ENCODE results near the gene LIG1. TPM values are rescaled to one million over a fixed set of nuclear protein-coding genes. Genes with fewer than 3 reads are reported as not detected.
A peak's percentile ranks its signal among the peaks of the same experiment; 100 is the strongest.
"Not testable (repeated sequence)": the region's sequence is repeated elsewhere in the genome, so short reads cannot be mapped to it uniquely, and the experiment has no call there.

The LIG1 gene
- total and polyA plus RNA-seq, 7 donors: 4.3 to 41.6 (median 11.4) TPM

DNA sequence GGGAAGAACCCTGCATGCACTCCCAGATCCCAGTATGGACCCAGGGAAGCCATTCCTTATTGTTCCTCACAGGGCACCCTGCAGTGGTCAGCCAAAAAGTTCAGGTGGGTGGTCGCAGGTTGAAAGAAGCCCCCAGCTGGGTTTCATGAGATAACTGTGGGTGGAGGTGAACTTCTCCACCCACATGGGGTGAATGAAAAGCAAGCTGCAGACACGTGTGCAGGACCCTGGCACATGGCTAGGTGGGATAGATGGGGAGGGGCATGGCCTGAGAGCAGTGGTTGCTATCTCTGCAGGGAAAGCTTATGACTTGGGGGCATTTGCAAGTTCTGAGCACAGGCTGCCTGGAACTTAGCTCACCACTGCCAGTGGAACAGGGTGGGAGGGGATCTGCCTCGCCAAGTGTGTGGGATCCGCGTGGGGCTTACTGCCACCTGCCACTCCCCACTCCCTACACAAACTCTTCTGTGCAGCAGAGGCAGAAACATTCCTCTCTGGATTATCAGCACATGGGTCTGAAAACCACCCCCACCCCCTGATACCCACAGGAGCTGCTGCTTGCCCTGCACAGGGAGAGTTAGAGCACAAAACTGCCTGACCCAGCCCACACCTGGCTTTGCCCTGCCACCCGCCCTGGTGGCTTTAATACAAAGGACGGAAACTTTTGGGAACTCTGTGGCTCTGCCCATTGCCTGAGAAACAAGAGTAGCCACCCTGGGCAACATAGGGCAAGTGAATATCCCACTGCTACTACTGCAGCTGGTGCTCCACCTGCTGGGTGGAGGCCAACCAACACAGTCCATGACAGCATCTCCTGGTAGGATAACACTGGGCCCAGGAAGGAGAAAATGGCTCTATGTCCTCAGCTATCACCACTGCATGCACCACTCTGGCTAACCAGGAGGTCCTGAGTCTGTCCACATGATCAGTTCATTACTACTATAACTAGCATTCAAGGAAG, 84.0 kb downstream of the LIG1 start:
- Histone ChIP-seq H3K4me3 (no peak overlapping the region), H3K36me3 (no peaks in the 10 kb centered on the region), H3K27me3 (no peaks in the 10 kb centered on the region), H3K4me1 (peaks cover 0 to 28% (median 23%) of the 10 kb centered on the region in 4 donors), H3K9me3 (no peaks in the 10 kb centered on the region), H3K27ac (peak overlapping the region in 3 of 4 donors; percentile 45 to 55 (median 54))
- intact Hi-C loops (cut with DNase I): no loop called here
- DNase-seq: no peak
- WGBS, 2 donors: 92 to 94% methylated on average over 7 of the region's 7 CpGs
- TF ChIP-seq, protein P1, sequence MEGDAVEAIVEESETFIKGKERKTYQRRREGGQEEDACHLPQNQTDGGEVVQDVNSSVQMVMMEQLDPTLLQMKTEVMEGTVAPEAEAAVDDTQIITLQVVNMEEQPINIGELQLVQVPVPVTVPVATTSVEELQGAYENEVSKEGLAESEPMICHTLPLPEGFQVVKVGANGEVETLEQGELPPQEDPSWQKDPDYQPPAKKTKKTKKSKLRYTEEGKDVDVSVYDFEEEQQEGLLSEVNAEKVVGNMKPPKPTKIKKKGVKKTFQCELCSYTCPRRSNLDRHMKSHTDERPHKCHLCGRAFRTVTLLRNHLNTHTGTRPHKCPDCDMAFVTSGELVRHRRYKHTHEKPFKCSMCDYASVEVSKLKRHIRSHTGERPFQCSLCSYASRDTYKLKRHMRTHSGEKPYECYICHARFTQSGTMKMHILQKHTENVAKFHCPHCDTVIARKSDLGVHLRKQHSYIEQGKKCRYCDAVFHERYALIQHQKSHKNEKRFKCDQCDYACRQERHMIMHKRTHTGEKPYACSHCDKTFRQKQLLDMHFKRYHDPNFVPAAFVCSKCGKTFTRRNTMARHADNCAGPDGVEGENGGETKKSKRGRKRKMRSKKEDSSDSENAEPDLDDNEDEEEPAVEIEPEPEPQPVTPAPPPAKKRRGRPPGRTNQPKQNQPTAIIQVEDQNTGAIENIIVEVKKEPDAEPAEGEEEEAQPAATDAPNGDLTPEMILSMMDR (IDR thresholded peaks at IDR 0.05): no peak
- TF ChIP-seq POLR2A (IDR thresholded peaks at IDR 0.05) (no peak), POLR2AphosphoS5 (IDR thresholded peaks at IDR 0.05) (no peak), EP300 (IDR thresholded peaks at IDR 0.05) (no peak)

DNA sequence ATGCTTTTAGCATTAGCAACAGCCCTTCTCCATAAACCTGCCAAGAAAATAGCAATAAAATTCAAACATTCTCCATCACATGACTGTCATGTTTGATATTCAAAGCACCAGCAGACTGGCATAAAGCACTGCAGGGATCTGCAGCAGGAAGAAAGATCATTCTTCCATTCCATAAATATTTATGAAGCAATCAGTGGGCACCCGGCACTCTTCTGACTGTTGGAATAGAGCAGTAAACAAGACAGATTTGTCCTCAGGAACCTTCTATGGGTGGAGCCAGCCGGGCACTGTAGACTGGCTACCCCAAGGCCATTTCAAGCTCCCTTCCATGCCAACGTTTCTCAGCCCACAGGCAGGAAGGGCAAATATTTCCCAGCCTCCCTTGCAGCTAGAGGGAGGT, 85.1 kb downstream of the LIG1 start:
- 14 to 41% methylated on average over 3 of the region's 3 CpGs for whole genome bisulfite sequencing, 2 donors

DNA sequence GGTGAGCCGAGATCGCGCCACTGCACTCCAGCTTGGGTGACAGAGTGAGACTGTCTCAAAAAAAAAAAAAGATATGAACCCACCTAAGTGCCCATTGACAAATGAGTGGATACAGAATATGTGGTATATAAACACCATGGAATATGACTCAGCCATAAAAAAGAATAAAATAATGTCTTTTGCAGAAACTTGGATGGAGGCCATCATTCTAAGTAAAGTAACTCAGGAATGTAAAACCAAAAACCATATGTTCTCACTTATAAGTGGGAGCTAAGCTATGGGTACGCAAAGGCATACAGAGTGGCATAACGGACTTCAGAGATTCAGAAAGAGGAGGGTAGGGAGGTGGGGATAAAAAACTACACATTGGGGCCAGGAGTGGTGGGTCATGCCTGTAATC, 89.0 kb downstream of the LIG1 start:
- WGBS, 2 donors: 94 to 96% methylated on average over 5 of the region's 5 CpGs
- no peak for DNase-seq
- Histone ChIP-seq H3K27ac (no peak overlapping the region), H3K9me3 (no peaks in the 10 kb centered on the region), H3K27me3 (no peaks in the 10 kb centered on the region), H3K4me1 (peaks cover 0 to 18% (median 8%) of the 10 kb centered on the region in 4 donors), H3K4me3 (no peak overlapping the region), H3K36me3 (peaks cover 0 to 5% (median 0%) of the 10 kb centered on the region in 4 donors)
- intact Hi-C loops (cut with DNase I): no loop called here
- TF ChIP-seq POLR2AphosphoS5 (IDR thresholded peaks at IDR 0.05) (no peak), POLR2A (IDR thresholded peaks at IDR 0.05) (no peak), EP300 (IDR thresholded peaks at IDR 0.05) (no peak)
- TF ChIP-seq, protein P1 (IDR thresholded peaks at IDR 0.05): no peak

More for the DNA sequence above, 85.1 kb downstream of the LIG1 start:
- no peaks in the 10 kb centered on the region for H3K27me3 ChIP-seq
- H3K4me3 ChIP-seq: no peak overlapping the region
- H3K27ac ChIP-seq: peak overlapping the region in 3 of 4 donors; percentile 45 to 55 (median 54)
- no peak for DNase-seq
- H3K4me1 ChIP-seq: peaks cover 0 to 27% (median 16%) of the 10 kb centered on the region in 4 donors
- no peaks in the 10 kb centered on the region for H3K9me3 ChIP-seq
- no peaks in the 10 kb centered on the region for H3K36me3 ChIP-seq
- TF ChIP-seq EP300 (IDR thresholded peaks at IDR 0.05) (no peak), POLR2AphosphoS5 (IDR thresholded peaks at IDR 0.05) (no peak), POLR2A (IDR thresholded peaks at IDR 0.05) (no peak)
- TF ChIP-seq, protein P1 (IDR thresholded peaks at IDR 0.05): no peak
- intact Hi-C loops (cut with DNase I): no loop called here

DNA sequence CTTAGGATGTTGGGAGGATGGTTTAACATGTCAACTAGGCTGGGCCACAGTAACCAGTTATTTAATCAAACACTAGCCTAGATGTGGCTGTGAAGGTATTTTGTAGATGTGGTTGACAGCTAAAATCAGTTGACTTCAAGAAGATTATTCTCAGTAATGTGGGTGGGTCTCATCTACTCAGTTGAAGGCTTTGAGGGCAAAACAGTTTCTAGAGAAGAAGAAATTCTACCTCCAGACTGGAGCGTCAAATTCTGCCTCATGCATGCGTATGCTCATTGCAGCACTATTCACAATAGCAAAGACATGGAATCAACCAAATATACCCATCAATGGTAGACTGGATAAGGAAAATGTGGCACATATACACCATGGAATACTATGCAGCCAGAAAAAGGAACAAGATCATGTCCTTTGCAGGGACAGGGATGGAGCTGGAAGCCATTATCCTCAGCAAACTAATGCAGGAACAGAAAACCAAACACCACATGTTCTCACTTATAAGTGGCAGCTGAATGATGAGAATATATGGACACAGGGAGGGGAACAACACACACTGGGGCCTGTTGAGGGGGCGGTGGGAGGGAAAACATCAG, 99.9 kb downstream of the LIG1 start:
- H3K36me3 ChIP-seq: peaks cover 0 to 13% (median 1%) of the 10 kb centered on the region in 4 donors
- DNase-seq; H3K27ac ChIP-seq; H3K4me3 ChIP-seq; H3K27me3 ChIP-seq; H3K4me1 ChIP-seq; H3K9me3 ChIP-seq; intact Hi-C loops (cut with DNase I): not testable (repeated sequence)
- WGBS, 2 donors: 97% methylated on average over 3 of the region's 3 CpGs

DNA sequence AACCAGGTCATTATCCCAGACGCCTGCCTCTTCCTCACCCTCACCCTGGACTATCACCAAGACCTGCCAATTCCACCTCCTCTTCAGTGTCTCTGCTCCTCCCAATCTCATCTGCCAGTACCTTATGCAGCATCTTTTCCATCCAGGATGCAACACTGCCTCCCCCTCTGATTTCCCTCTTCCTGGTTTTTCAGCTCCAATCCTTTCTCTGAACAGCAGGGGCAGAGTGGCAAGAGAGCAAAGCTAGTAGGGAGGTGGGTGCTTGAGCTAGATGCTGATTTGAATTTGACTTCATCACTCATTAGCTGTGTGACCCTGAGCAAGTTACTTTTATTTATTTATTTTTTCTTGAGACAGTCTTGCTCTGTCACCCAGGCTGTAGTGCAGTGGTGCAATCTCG, 100.7 kb downstream of the LIG1 start:
- H3K36me3 ChIP-seq: peaks cover 0 to 10% (median 1%) of the 10 kb centered on the region in 4 donors
- intact Hi-C loops (cut with DNase I): no loop called here

More for the DNA sequence above, 100.7 kb downstream of the LIG1 start:
- H3K27me3 ChIP-seq: no peaks in the 10 kb centered on the region
- H3K4me3 ChIP-seq: no peak overlapping the region
- 77 to 79% methylated on average over 2 of the region's 2 CpGs for WGBS, 2 donors
- no peaks in the 10 kb centered on the region for H3K9me3 ChIP-seq
- no peak for DNase-seq
- H3K4me1 ChIP-seq: no peaks in the 10 kb centered on the region
- H3K27ac ChIP-seq: no peak overlapping the region
- no peak for TF ChIP-seq EP300 (IDR thresholded peaks at IDR 0.05)
- TF ChIP-seq POLR2AphosphoS5 (IDR thresholded peaks at IDR 0.05): no peak
- TF ChIP-seq, protein P1 (IDR thresholded peaks at IDR 0.05): no peak
- TF ChIP-seq POLR2A (IDR thresholded peaks at IDR 0.05): no peak

Data from sigmoid colon (tissue), 7 donors.